ENCODE data around the gene DLEU7. TPM values are rescaled to one million over a fixed set of nuclear protein-coding genes. Genes with fewer than 3 reads are reported as not detected.

DLEU7 gene
- total RNA-seq, 1 donor from 2014 or later, result not detected

- no peak for DNase-seq (ENCODE audit: low spot score)
- peaks cover 11% of the 10 kb centered on the region for H3K27me3 Mint-ChIP-seq (ENCODE audit: insufficient read depth)
- no peak overlapping the region for H3K4me3 Mint-ChIP-seq
- intact Hi-C loops (cut with micrococcal nuclease), result no loop called here
- H3K36me3 Mint-ChIP-seq (ENCODE audit: low read depth), result peaks cover 2% of the 10 kb centered on the region
- H3K27ac Mint-ChIP-seq, result no peak overlapping the region
- H3K4me1 Mint-ChIP-seq (ENCODE audit: low read depth), result no peaks in the 10 kb centered on the region
- no peaks in the 10 kb centered on the region for H3K9me3 Mint-ChIP-seq
Measured at GRCh38 chr13:50866817-50867636, 23.5 kb upstream of the DLEU7 start.

- intact Hi-C loops (cut with micrococcal nuclease), result no loop called here
- Mint-ChIP-seq H3K4me1 (ENCODE audit: low read depth) (no peaks in the 10 kb centered on the region), H3K4me3 (no peak overlapping the region), H3K9me3 (peaks cover 3% of the 10 kb centered on the region), H3K36me3 (ENCODE audit: low read depth) (no peaks in the 10 kb centered on the region), H3K27ac (no peak overlapping the region), H3K27me3 (ENCODE audit: insufficient read depth) (peaks cover 6% of the 10 kb centered on the region)
- no peak for DNase-seq (ENCODE audit: low spot score)
Measured at GRCh38 chr13:50864492-50864891, 21.0 kb upstream of the DLEU7 start.

GRCh38 chr13:50855681-50856080 lies 12.2 kb upstream of the DLEU7 start:
- H3K9me3 Mint-ChIP-seq, result peaks cover 34% of the 10 kb centered on the region
- peaks cover 11% of the 10 kb centered on the region for H3K27me3 Mint-ChIP-seq (ENCODE audit: insufficient read depth)
- no peaks in the 10 kb centered on the region for H3K4me1 Mint-ChIP-seq (ENCODE audit: low read depth)
- no peak overlapping the region for H3K27ac Mint-ChIP-seq
- no peak overlapping the region for H3K4me3 Mint-ChIP-seq
- no peak for DNase-seq (ENCODE audit: low spot score)
- intact Hi-C loops (cut with micrococcal nuclease), result no loop called here
- peaks cover 5% of the 10 kb centered on the region for H3K36me3 Mint-ChIP-seq (ENCODE audit: low read depth)

GRCh38 chr13:50850445-50850844 lies 7.0 kb upstream of the DLEU7 start:
- H3K4me1 Mint-ChIP-seq (ENCODE audit: low read depth), result peaks cover 17% of the 10 kb centered on the region
- H3K27ac Mint-ChIP-seq, result no peak overlapping the region
- H3K9me3 Mint-ChIP-seq, result no peaks in the 10 kb centered on the region
- DNase-seq (ENCODE audit: low spot score), result no peak
- H3K27me3 Mint-ChIP-seq (ENCODE audit: insufficient read depth), result peaks cover 11% of the 10 kb centered on the region
- H3K36me3 Mint-ChIP-seq (ENCODE audit: low read depth), result peaks cover 4% of the 10 kb centered on the region
- intact Hi-C loops (cut with micrococcal nuclease), result no loop called here
- no peak overlapping the region for H3K4me3 Mint-ChIP-seq

DNA sequence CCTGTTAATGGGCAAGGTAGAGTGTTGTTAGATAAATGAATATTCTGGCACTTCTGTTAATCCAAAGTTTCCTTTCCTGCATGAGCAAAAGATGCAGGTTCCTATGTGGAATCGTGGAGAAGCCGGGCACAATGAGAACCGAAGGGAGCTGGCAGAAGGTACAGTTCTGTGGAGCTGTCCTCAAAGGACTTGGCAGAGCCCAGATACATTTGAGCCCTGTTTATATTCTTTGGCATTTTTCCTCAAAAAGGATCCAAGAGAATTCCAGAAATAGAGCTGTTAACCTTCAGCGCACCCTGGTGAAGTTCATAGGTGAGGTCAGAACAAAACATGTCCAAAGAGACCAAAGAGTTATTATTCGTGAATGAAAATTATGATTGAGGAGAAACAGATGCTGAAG lies 4.0 kb upstream of the DLEU7 start:
- DNase-seq (ENCODE audit: low spot score), result no peak
- Mint-ChIP-seq H3K4me1 (ENCODE audit: low read depth) (peaks cover 17% of the 10 kb centered on the region), H3K4me3 (no peak overlapping the region), H3K36me3 (ENCODE audit: low read depth) (peaks cover 5% of the 10 kb centered on the region), H3K27ac (no peak overlapping the region), H3K9me3 (no peaks in the 10 kb centered on the region), H3K27me3 (ENCODE audit: insufficient read depth) (peaks cover 5% of the 10 kb centered on the region)
- intact Hi-C loops (cut with micrococcal nuclease), result no loop called here

- Mint-ChIP-seq H3K9me3 (no peaks in the 10 kb centered on the region), H3K36me3 (ENCODE audit: low read depth) (peaks cover 5% of the 10 kb centered on the region), H3K27me3 (ENCODE audit: insufficient read depth) (peaks cover 10% of the 10 kb centered on the region), H3K4me3 (no peak overlapping the region), H3K27ac (no peak overlapping the region), H3K4me1 (ENCODE audit: low read depth) (peaks cover 17% of the 10 kb centered on the region)
- DNase-seq (ENCODE audit: low spot score), result no peak
- intact Hi-C loops (cut with micrococcal nuclease), result no loop called here
Measured at GRCh38 chr13:50846861-50847475, 3.5 kb upstream of the DLEU7 start.

DNA sequence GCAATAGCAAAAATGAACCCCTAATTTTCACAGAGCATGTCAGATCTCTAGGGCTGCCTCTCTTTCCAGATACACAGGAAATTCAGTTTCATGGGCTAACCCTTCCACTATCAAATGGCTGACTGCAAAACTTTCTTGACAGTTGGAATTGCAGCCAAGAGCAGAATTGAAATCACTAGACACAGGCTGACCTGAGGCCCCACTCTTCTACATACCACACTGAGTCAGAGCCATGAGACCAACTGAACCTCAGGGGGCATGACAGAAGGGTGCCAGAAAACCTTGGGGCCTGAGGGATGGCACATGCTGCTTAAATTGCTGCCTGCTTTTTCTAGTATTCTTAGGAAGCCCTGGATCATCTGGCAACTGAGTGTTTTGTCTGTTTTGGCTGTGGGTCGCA lies 1.7 kb upstream of the DLEU7 start:
- Mint-ChIP-seq H3K4me1 (ENCODE audit: low read depth) (peaks cover 17% of the 10 kb centered on the region), H3K9me3 (no peaks in the 10 kb centered on the region), H3K27me3 (ENCODE audit: insufficient read depth) (peaks cover 10% of the 10 kb centered on the region), H3K36me3 (ENCODE audit: low read depth) (peaks cover 5% of the 10 kb centered on the region), H3K27ac (no peak overlapping the region), H3K4me3 (no peak overlapping the region)
- intact Hi-C loops (cut with micrococcal nuclease), result no loop called here
- no peak for DNase-seq (ENCODE audit: low spot score)

- Mint-ChIP-seq H3K9me3 (no peaks in the 10 kb centered on the region), H3K4me1 (ENCODE audit: low read depth) (peaks cover 17% of the 10 kb centered on the region), H3K36me3 (ENCODE audit: low read depth) (peaks cover 5% of the 10 kb centered on the region), H3K4me3 (no peak overlapping the region), H3K27me3 (ENCODE audit: insufficient read depth) (peaks cover 8% of the 10 kb centered on the region), H3K27ac (no peak overlapping the region)
- intact Hi-C loops (cut with micrococcal nuclease), result no loop called here
- DNase-seq (ENCODE audit: low spot score), result no peak
Measured at GRCh38 chr13:50844084-50844875, 788 bp upstream of the DLEU7 start.

- H3K9me3 Mint-ChIP-seq, result no peaks in the 10 kb centered on the region
- H3K4me1 Mint-ChIP-seq (ENCODE audit: low read depth), result peaks cover 17% of the 10 kb centered on the region
- no peak overlapping the region for H3K4me3 Mint-ChIP-seq
- H3K27me3 Mint-ChIP-seq (ENCODE audit: insufficient read depth), result peaks cover 11% of the 10 kb centered on the region
- intact Hi-C loops (cut with micrococcal nuclease), result no loop called here
- no peak overlapping the region for H3K27ac Mint-ChIP-seq
- peaks cover 4% of the 10 kb centered on the region for H3K36me3 Mint-ChIP-seq (ENCODE audit: low read depth)
- DNase-seq (ENCODE audit: low spot score), result no peak
Measured at GRCh38 chr13:50842990-50843256, 569 bp downstream of the DLEU7 start.

- peaks cover 11% of the 10 kb centered on the region for H3K27me3 Mint-ChIP-seq (ENCODE audit: insufficient read depth)
- peaks cover 4% of the 10 kb centered on the region for H3K36me3 Mint-ChIP-seq (ENCODE audit: low read depth)
- no peak overlapping the region for H3K4me3 Mint-ChIP-seq
- no peak for DNase-seq (ENCODE audit: low spot score)
- no peak overlapping the region for H3K27ac Mint-ChIP-seq
- H3K9me3 Mint-ChIP-seq, result no peaks in the 10 kb centered on the region
- intact Hi-C loops (cut with micrococcal nuclease), result no loop called here
- H3K4me1 Mint-ChIP-seq (ENCODE audit: low read depth), result peaks cover 17% of the 10 kb centered on the region
Measured at GRCh38 chr13:50842251-50842989, 1.1 kb downstream of the DLEU7 start.

DNA sequence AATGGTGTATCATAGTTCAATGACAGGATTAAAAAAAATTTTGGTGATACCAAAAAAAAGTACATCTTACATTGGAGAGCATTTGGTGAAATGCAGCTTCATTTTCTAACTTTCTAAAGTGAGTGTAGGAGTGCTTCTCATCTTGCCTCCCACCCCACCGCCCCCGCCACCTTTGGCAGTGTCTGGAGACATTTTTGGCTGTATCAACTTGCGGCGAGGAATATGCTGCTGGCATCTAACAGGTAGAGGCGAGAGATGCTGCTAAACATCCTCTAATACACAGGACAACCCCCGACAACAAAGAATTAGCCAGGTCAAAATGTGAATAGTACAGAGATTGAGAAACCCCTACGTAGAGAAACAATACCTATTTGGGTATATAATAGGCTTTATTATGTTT lies 1.7 kb downstream of the DLEU7 start:
- no peak for DNase-seq (ENCODE audit: low spot score)
- Mint-ChIP-seq H3K36me3 (ENCODE audit: low read depth) (peaks cover 4% of the 10 kb centered on the region), H3K27ac (no peak overlapping the region), H3K27me3 (ENCODE audit: insufficient read depth) (peaks cover 11% of the 10 kb centered on the region), H3K4me1 (ENCODE audit: low read depth) (peaks cover 12% of the 10 kb centered on the region), H3K9me3 (no peaks in the 10 kb centered on the region), H3K4me3 (no peak overlapping the region)
- intact Hi-C loops (cut with micrococcal nuclease), result no loop called here

GRCh38 chr13:50840284-50840683 lies 3.2 kb downstream of the DLEU7 start:
- Mint-ChIP-seq H3K36me3 (ENCODE audit: low read depth) (peaks cover 2% of the 10 kb centered on the region), H3K4me1 (ENCODE audit: low read depth) (no peaks in the 10 kb centered on the region), H3K27me3 (ENCODE audit: insufficient read depth) (peaks cover 14% of the 10 kb centered on the region), H3K27ac (no peak overlapping the region), H3K9me3 (no peaks in the 10 kb centered on the region), H3K4me3 (no peak overlapping the region)
- intact Hi-C loops (cut with micrococcal nuclease), result no loop called here
- DNase-seq (ENCODE audit: low spot score), result no peak

DNA sequence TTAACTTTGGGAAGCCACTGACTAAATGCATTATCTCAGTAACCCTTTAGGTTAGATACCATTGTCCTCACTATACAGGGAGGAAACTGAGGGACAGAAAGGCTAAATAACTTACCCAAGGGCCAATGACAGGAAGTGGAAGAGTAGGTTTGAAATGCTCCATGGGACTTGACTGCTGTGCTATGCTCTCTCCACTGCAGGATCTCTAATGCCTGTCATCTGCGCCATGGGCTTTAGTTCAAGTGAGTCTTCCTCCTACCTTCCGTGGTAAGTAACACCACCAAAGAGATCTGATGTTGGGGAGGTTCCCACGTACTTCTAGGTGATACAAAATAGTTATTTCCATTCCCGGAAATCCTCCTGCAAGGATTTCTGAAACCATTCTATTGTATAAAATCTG lies 3.7 kb downstream of the DLEU7 start:
- Mint-ChIP-seq H3K27ac (no peak overlapping the region), H3K9me3 (no peaks in the 10 kb centered on the region), H3K4me1 (ENCODE audit: low read depth) (no peaks in the 10 kb centered on the region), H3K36me3 (ENCODE audit: low read depth) (peaks cover 2% of the 10 kb centered on the region), H3K4me3 (no peak overlapping the region), H3K27me3 (ENCODE audit: insufficient read depth) (peaks cover 14% of the 10 kb centered on the region)
- intact Hi-C loops (cut with micrococcal nuclease), result no loop called here
- DNase-seq (ENCODE audit: low spot score), result no peak
